Jurkat, Clone E6-1 (cell line): ENCODE measurements around the gene HOXD3.

Source experiments
- DNase-seq: peaks from one replicate; pipeline ENCODE4 v3.0.0-alpha.2; 2011; ENCODE audit warnings: low read depth, low spot score
- H3K4me3 ChIP-seq: 2 replicates; pipeline ENCODE4 v1.5.1; 2011; ENCODE audit warnings: mild to moderate bottlenecking, low read length, control low read depth, moderate library complexity

The HOXD3 gene

GRCh38 chr2:176146645-176147044 lies 10.5 kb upstream of the HOXD3 start:
- DNase-seq: no peak

GRCh38 chr2:176147210-176147799 lies 9.8 kb upstream of the HOXD3 start:
- DNase-seq: no peak

More at GRCh38 chr2:176146645-176147044, 10.5 kb upstream of the HOXD3 start:
- no peak overlapping the region for H3K4me3 ChIP-seq

GRCh38 chr2:176147800-176148496 lies 9.2 kb upstream of the HOXD3 start:
- DNase-seq: no peak
- H3K4me3 ChIP-seq: no peak overlapping the region

More at GRCh38 chr2:176147210-176147799, 9.8 kb upstream of the HOXD3 start:
- H3K4me3 ChIP-seq: no peak overlapping the region

- DNase-seq: no peak
- H3K4me3 ChIP-seq: no peak overlapping the region
Observed at GRCh38 chr2:176148751-176149421, 8.2 kb upstream of the HOXD3 start.

- H3K4me3 ChIP-seq: no peak overlapping the region
- no peak for DNase-seq
Observed at GRCh38 chr2:176149481-176149938, 7.6 kb upstream of the HOXD3 start.

- DNase-seq: no peak
- H3K4me3 ChIP-seq: no peak overlapping the region
Observed at GRCh38 chr2:176149939-176150583, 7.0 kb upstream of the HOXD3 start.

- H3K4me3 ChIP-seq: no peak overlapping the region
- no peak for DNase-seq
Observed at GRCh38 chr2:176150584-176151441, 6.3 kb upstream of the HOXD3 start.

- DNase-seq: no peak
- H3K4me3 ChIP-seq: no peak within 1 kb of the TSS
Observed at GRCh38 chr2:176151442-176152287, 5.4 kb upstream of the HOXD3 start, which contains the start of gene HOXD4. HOXD4 (plus strand) TSS chr2:176151550; CDS start chr2:176151634, 84 bp downstream.

- H3K4me3 ChIP-seq: no peak overlapping the region
- DNase-seq: no peak
Observed at GRCh38 chr2:176152350-176153181, 4.5 kb upstream of the HOXD3 start.

- DNase-seq: no peak
- H3K4me3 ChIP-seq: no peak overlapping the region
Observed at GRCh38 chr2:176154576-176155252, 2.4 kb upstream of the HOXD3 start.

- no peak overlapping the region for H3K4me3 ChIP-seq
- no peak for DNase-seq
Observed at GRCh38 chr2:176155356-176156044, 1.6 kb upstream of the HOXD3 start.

GRCh38 chr2:176156301-176156806 lies 753 bp upstream of the HOXD3 start:
- no peak for DNase-seq
- no peak overlapping the region for H3K4me3 ChIP-seq

GRCh38 chr2:176157499-176158185 lies 535 bp downstream of the HOXD3 start:
- DNase-seq: no peak

GRCh38 chr2:176158186-176158591 lies 1.1 kb downstream of the HOXD3 start:
- H3K4me3 ChIP-seq: no peak overlapping the region
- no peak for DNase-seq

More at GRCh38 chr2:176157499-176158185, 535 bp downstream of the HOXD3 start:
- H3K4me3 ChIP-seq: no peak overlapping the region
